ENCODE data around the gene CXCL13.
"Not testable (repeated sequence)": the region's sequence is repeated elsewhere in the genome, so short reads cannot be mapped to it uniquely, and the experiment has no call there.

The CXCL13 gene, protein sequence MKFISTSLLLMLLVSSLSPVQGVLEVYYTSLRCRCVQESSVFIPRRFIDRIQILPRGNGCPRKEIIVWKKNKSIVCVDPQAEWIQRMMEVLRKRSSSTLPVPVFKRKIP
- total RNA-seq = 0 reads per million in 3 donors

DNA sequence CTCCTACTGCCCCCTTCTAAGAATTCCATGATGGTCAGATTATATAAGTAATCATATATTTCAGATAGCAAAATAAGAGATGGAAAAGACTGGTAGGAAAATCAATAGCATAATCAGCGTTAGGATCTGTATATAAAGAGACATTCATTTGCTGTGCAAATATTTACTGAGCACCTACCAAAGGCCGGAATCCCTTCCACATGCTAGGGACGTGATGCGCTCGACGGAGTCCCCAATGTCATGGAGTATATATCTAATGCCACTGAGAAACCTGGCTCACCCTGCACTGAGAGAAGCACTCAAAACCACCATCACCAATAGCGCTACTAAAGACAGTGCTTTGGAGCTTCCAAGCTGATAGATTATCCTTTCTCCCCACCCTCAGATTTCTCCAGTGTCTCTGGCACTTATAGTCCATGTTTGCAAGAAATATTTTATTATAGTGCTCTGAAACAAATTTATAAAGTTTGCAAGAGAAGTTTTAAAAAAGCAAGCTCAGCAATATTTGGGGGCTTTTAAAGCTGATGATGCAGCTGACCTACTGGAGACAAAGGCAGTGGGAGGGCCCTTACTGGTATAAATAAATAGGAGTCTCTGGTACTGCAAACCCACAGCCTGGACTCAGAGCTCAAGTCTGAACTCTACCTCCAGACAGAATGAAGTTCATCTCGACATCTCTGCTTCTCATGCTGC, at the start of gene CXCL13:
TSS of gene CXCL13 (plus strand) at position 611 of the 693 bp plus-strand sequence. CDS start at position 657, 46 bp downstream.
- no peaks in the 10 kb centered on the region for H3K36me3 ChIP-seq (ENCODE audit: control insufficient read depth, insufficient read depth, low read length)
- no peak within 1 kb of the TSS for H3K27ac ChIP-seq (ENCODE audit: insufficient read depth, low read length, poor library complexity, severe bottlenecking)
- DNase-seq = no peak
- no peak within 1 kb of the TSS for H3K4me3 ChIP-seq (ENCODE audit: insufficient read depth, low read depth, low read length, poor library complexity, severe bottlenecking)
- no peaks in the 10 kb centered on the region for H3K9me3 ChIP-seq (ENCODE audit: control insufficient read depth, low read length)
- no peaks in the 10 kb centered on the region for H3K27me3 ChIP-seq (replicated peaks; ENCODE audit: control insufficient read depth, insufficient read depth, low read length, poor library complexity, severe bottlenecking)
- no peaks in the 10 kb centered on the region for H3K4me1 ChIP-seq (ENCODE audit: control insufficient read depth, insufficient read depth, low read length, poor library complexity, severe bottlenecking)

DNA sequence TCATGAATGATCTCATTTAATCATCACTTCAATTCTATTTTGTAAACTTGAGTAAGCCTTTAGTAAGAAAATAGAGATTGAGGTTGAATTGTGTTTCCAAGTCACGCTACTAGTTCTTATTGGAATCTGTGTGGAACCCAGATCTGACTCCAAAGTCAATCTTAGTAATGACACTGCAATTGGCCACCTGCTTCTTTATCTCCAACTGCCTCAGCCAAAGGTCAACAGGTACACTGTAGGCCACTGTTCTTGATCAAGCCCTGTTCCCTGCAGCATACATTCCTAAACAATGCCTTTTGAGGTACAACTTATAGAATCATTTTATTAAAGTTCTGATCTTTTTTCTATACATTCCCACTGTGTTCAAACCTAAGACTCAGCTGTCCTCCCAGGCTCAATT, 45.5 kb upstream of the CXCL13 start:
- Histone ChIP-seq H3K4me1 (ENCODE audit: control insufficient read depth, insufficient read depth, low read length, poor library complexity, severe bottlenecking) (no peaks in the 10 kb centered on the region), H3K27me3 (replicated peaks; ENCODE audit: control insufficient read depth, insufficient read depth, low read length, poor library complexity, severe bottlenecking) (no peaks in the 10 kb centered on the region), H3K36me3 (ENCODE audit: control insufficient read depth, insufficient read depth, low read length) (no peaks in the 10 kb centered on the region), H3K9me3 (ENCODE audit: control insufficient read depth, low read length) (no peaks in the 10 kb centered on the region), H3K4me3 (ENCODE audit: insufficient read depth, low read depth, low read length, poor library complexity, severe bottlenecking) (no peak overlapping the region), H3K27ac (ENCODE audit: insufficient read depth, low read length, poor library complexity, severe bottlenecking) (no peak overlapping the region)
- no peak for DNase-seq

- H3K36me3 ChIP-seq (ENCODE audit: control insufficient read depth, insufficient read depth, low read length); H3K27ac ChIP-seq (ENCODE audit: insufficient read depth, low read length, poor library complexity, severe bottlenecking); DNase-seq; H3K4me3 ChIP-seq (ENCODE audit: insufficient read depth, low read depth, low read length, poor library complexity, severe bottlenecking); H3K4me1 ChIP-seq (ENCODE audit: control insufficient read depth, insufficient read depth, low read length, poor library complexity, severe bottlenecking); H3K27me3 ChIP-seq (replicated peaks; ENCODE audit: control insufficient read depth, insufficient read depth, low read length, poor library complexity, severe bottlenecking); H3K9me3 ChIP-seq (ENCODE audit: control insufficient read depth, low read length): not testable (repeated sequence)
Measured at GRCh38 chr4:77561720-77562119, 43.9 kb upstream of the CXCL13 start.

DNA sequence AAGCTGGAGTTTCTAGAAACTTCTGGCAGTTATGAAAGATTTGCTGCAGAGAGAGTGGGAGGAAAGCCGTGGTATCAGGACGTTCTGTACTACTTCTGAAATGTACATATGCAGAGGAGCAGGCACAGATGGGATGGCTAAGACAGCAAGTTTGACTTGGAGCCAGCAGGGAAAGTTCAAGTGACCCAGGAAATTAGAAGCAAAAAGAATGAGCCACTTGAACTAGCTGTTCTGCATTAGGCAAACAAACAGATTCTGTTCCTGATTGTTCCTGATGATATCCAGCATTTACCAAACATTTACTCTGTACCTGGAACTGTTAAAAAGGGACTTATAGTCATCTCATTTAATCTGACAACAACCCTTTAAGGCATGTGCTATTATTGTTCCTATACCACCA, 41.4 kb upstream of the CXCL13 start:
- H3K4me1 ChIP-seq (ENCODE audit: control insufficient read depth, insufficient read depth, low read length, poor library complexity, severe bottlenecking) = no peaks in the 10 kb centered on the region
- no peaks in the 10 kb centered on the region for H3K9me3 ChIP-seq (ENCODE audit: control insufficient read depth, low read length)
- H3K36me3 ChIP-seq (ENCODE audit: control insufficient read depth, insufficient read depth, low read length) = no peaks in the 10 kb centered on the region
- no peak overlapping the region for H3K27ac ChIP-seq (ENCODE audit: insufficient read depth, low read length, poor library complexity, severe bottlenecking)
- DNase-seq = no peak
- H3K4me3 ChIP-seq (ENCODE audit: insufficient read depth, low read depth, low read length, poor library complexity, severe bottlenecking) = no peak overlapping the region
- no peaks in the 10 kb centered on the region for H3K27me3 ChIP-seq (replicated peaks; ENCODE audit: control insufficient read depth, insufficient read depth, low read length, poor library complexity, severe bottlenecking)

DNA sequence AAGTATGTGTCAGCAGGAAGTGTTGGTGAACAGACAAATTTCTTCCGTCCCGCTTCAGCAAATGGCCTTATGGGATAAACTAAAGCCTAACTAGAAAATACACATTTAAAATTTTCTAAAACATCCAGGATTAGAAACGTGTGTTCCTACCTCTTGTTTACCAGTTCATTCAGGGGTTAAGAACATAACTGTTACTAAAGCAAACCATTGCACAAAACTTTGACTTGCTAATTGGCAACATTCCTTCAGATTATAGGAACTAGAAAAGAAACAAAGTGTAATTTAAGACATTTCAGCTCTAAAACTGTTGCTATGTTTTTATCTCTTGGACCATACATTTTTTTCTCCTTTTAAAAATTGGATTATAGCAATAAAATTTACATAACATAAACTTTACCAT, 39.5 kb upstream of the CXCL13 start:
- no peaks in the 10 kb centered on the region for H3K4me1 ChIP-seq (ENCODE audit: control insufficient read depth, insufficient read depth, low read length, poor library complexity, severe bottlenecking)
- H3K4me3 ChIP-seq (ENCODE audit: insufficient read depth, low read depth, low read length, poor library complexity, severe bottlenecking) = no peak overlapping the region
- H3K27me3 ChIP-seq (replicated peaks; ENCODE audit: control insufficient read depth, insufficient read depth, low read length, poor library complexity, severe bottlenecking) = no peaks in the 10 kb centered on the region
- H3K9me3 ChIP-seq (ENCODE audit: control insufficient read depth, low read length) = no peaks in the 10 kb centered on the region
- H3K36me3 ChIP-seq (ENCODE audit: control insufficient read depth, insufficient read depth, low read length) = no peaks in the 10 kb centered on the region
- no peak overlapping the region for H3K27ac ChIP-seq (ENCODE audit: insufficient read depth, low read length, poor library complexity, severe bottlenecking)
- no peak for DNase-seq

GRCh38 chr4:77567549-77567948, 38.1 kb upstream of the CXCL13 start:
- no peak for DNase-seq
- Histone ChIP-seq H3K9me3 (ENCODE audit: control insufficient read depth, low read length) (no peaks in the 10 kb centered on the region), H3K36me3 (ENCODE audit: control insufficient read depth, insufficient read depth, low read length) (no peaks in the 10 kb centered on the region), H3K4me3 (ENCODE audit: insufficient read depth, low read depth, low read length, poor library complexity, severe bottlenecking) (no peak overlapping the region), H3K27ac (ENCODE audit: insufficient read depth, low read length, poor library complexity, severe bottlenecking) (no peak overlapping the region), H3K4me1 (ENCODE audit: control insufficient read depth, insufficient read depth, low read length, poor library complexity, severe bottlenecking) (no peaks in the 10 kb centered on the region), H3K27me3 (replicated peaks; ENCODE audit: control insufficient read depth, insufficient read depth, low read length, poor library complexity, severe bottlenecking) (no peaks in the 10 kb centered on the region)

- H3K9me3 ChIP-seq (ENCODE audit: control insufficient read depth, low read length); H3K4me1 ChIP-seq (ENCODE audit: control insufficient read depth, insufficient read depth, low read length, poor library complexity, severe bottlenecking); H3K27ac ChIP-seq (ENCODE audit: insufficient read depth, low read length, poor library complexity, severe bottlenecking); H3K4me3 ChIP-seq (ENCODE audit: insufficient read depth, low read depth, low read length, poor library complexity, severe bottlenecking); H3K27me3 ChIP-seq (replicated peaks; ENCODE audit: control insufficient read depth, insufficient read depth, low read length, poor library complexity, severe bottlenecking); DNase-seq; H3K36me3 ChIP-seq (ENCODE audit: control insufficient read depth, insufficient read depth, low read length): not testable (repeated sequence)
Measured at GRCh38 chr4:77570508-77571214, 35.0 kb upstream of the CXCL13 start.

- H3K9me3 ChIP-seq (ENCODE audit: control insufficient read depth, low read length) = no peaks in the 10 kb centered on the region
- no peak overlapping the region for H3K27ac ChIP-seq (ENCODE audit: insufficient read depth, low read length, poor library complexity, severe bottlenecking)
- no peaks in the 10 kb centered on the region for H3K36me3 ChIP-seq (ENCODE audit: control insufficient read depth, insufficient read depth, low read length)
- H3K27me3 ChIP-seq (replicated peaks; ENCODE audit: control insufficient read depth, insufficient read depth, low read length, poor library complexity, severe bottlenecking) = no peaks in the 10 kb centered on the region
- no peak for DNase-seq
- no peaks in the 10 kb centered on the region for H3K4me1 ChIP-seq (ENCODE audit: control insufficient read depth, insufficient read depth, low read length, poor library complexity, severe bottlenecking)
- no peak overlapping the region for H3K4me3 ChIP-seq (ENCODE audit: insufficient read depth, low read depth, low read length, poor library complexity, severe bottlenecking)
Measured at GRCh38 chr4:77576351-77576750, 29.3 kb upstream of the CXCL13 start.

GRCh38 chr4:77578145-77578544, 27.5 kb upstream of the CXCL13 start:
- Histone ChIP-seq H3K4me3 (ENCODE audit: insufficient read depth, low read depth, low read length, poor library complexity, severe bottlenecking) (no peak overlapping the region), H3K9me3 (ENCODE audit: control insufficient read depth, low read length) (no peaks in the 10 kb centered on the region), H3K4me1 (ENCODE audit: control insufficient read depth, insufficient read depth, low read length, poor library complexity, severe bottlenecking) (no peaks in the 10 kb centered on the region), H3K27ac (ENCODE audit: insufficient read depth, low read length, poor library complexity, severe bottlenecking) (no peak overlapping the region), H3K36me3 (ENCODE audit: control insufficient read depth, insufficient read depth, low read length) (no peaks in the 10 kb centered on the region), H3K27me3 (replicated peaks; ENCODE audit: control insufficient read depth, insufficient read depth, low read length, poor library complexity, severe bottlenecking) (no peaks in the 10 kb centered on the region)
- no peak for DNase-seq

- no peaks in the 10 kb centered on the region for H3K27me3 ChIP-seq (replicated peaks; ENCODE audit: control insufficient read depth, insufficient read depth, low read length, poor library complexity, severe bottlenecking)
- DNase-seq = no peak
- no peaks in the 10 kb centered on the region for H3K36me3 ChIP-seq (ENCODE audit: control insufficient read depth, insufficient read depth, low read length)
- no peak overlapping the region for H3K27ac ChIP-seq (ENCODE audit: insufficient read depth, low read length, poor library complexity, severe bottlenecking)
- no peaks in the 10 kb centered on the region for H3K9me3 ChIP-seq (ENCODE audit: control insufficient read depth, low read length)
- H3K4me1 ChIP-seq (ENCODE audit: control insufficient read depth, insufficient read depth, low read length, poor library complexity, severe bottlenecking) = no peaks in the 10 kb centered on the region
- H3K4me3 ChIP-seq (ENCODE audit: insufficient read depth, low read depth, low read length, poor library complexity, severe bottlenecking) = no peak overlapping the region
Measured at GRCh38 chr4:77579406-77580076, 26.1 kb upstream of the CXCL13 start.
